ENCODE measurements around the gene CROCC2.

CROCC2 gene

GRCh38 chr2:240991378-240992263, 85.5 kb downstream of the CROCC2 start:
- no peak for DNase-seq

- DNase-seq: no peak
These were observed 86.6 kb downstream of the CROCC2 start for GRCh38 chr2:240992572-240993291.

- DNase-seq: no peak
These were observed 87.5 kb downstream of the CROCC2 start for GRCh38 chr2:240993446-240994170.

GRCh38 chr2:240994171-240994896, 88.2 kb downstream of the CROCC2 start:
- DNase-seq: no peak

- no peak for DNase-seq
These were observed 89.2 kb downstream of the CROCC2 start for GRCh38 chr2:240995041-240996021.

- no peak for DNase-seq
These were observed 90.2 kb downstream of the CROCC2 start for GRCh38 chr2:240996161-240996833.

- no peak for DNase-seq
These were observed 90.7 kb downstream of the CROCC2 start for GRCh38 chr2:240996834-240997140.

GRCh38 chr2:240997141-240997855, 91.2 kb downstream of the CROCC2 start:
- no peak for DNase-seq

- DNase-seq: peak; percentile 56 to 59
These were observed 91.9 kb downstream of the CROCC2 start, which contains the start of gene SNED1 for GRCh38 chr2:240997856-240998705. SNED1 (plus strand) TSS chr2:240998618; CDS start chr2:240998838, 220 bp downstream.

GRCh38 chr2:240998706-240998994, 92.5 kb downstream of the CROCC2 start:
- no peak for DNase-seq

GRCh38 chr2:240998995-240999791, 93.1 kb downstream of the CROCC2 start:
- no peak for DNase-seq

- DNase-seq: no peak
These were observed 93.9 kb downstream of the CROCC2 start for GRCh38 chr2:240999873-241000541.

- no peak for DNase-seq
These were observed 94.7 kb downstream of the CROCC2 start for GRCh38 chr2:241000831-241001321.

- DNase-seq: no peak
These were observed 95.5 kb downstream of the CROCC2 start for GRCh38 chr2:241001413-241002274.

- no peak for DNase-seq
These were observed 96.3 kb downstream of the CROCC2 start for GRCh38 chr2:241002275-241003046.

GRCh38 chr2:241003047-241003360, 96.9 kb downstream of the CROCC2 start:
- DNase-seq: no peak
